Renal cortex interstitium (tissue), 11 donors: Measurements from ENCODE around the gene CPED1. TPM values are rescaled to one million over a fixed set of nuclear protein-coding genes. Genes with fewer than 3 reads are reported as not detected.

Experiments used
- DNase-seq, 11 donors: peaks; one replicate each; pipeline ENCODE4 v3.0.0-alpha.2; 2013; ENCODE audit warnings: low read depth in 9 of 11, low spot score in 4 of 11; ENCODE audit errors: extremely low read depth in 1 of 11
- polyA plus RNA-seq, 3 donors: library from polyadenylated mRNA; unstranded; fragments of 120-200 nt; gene quantifications; one replicate each; pipeline ENCODE4 v1.2.1, GENCODE V29; 2013; ENCODE audit not compliant: insufficient read length in 3 of 3

The CPED1 gene
- polyA plus RNA-seq, 3 donors: 37.1 to 43.9 (median 43.3) TPM

DNA sequence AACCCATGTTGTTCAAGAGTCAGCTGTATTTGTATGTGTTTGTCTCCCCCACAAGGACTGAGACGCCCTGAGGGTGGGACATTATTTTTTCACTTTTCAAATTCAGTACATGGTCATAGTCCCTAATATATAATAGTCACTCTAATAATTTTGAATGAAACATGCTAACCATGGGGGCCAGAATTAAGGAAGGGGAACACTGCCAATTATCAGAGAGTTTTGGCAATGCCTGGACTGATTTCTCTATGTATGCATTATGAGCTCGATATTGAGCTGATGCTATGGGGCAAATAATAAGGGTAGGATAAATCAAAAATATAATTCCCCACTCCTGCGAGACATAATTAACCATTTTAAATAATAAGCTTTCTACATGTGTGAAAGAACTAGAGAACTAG lies 87.4 kb downstream of the CPED1 start:
- no peak for DNase-seq

DNA sequence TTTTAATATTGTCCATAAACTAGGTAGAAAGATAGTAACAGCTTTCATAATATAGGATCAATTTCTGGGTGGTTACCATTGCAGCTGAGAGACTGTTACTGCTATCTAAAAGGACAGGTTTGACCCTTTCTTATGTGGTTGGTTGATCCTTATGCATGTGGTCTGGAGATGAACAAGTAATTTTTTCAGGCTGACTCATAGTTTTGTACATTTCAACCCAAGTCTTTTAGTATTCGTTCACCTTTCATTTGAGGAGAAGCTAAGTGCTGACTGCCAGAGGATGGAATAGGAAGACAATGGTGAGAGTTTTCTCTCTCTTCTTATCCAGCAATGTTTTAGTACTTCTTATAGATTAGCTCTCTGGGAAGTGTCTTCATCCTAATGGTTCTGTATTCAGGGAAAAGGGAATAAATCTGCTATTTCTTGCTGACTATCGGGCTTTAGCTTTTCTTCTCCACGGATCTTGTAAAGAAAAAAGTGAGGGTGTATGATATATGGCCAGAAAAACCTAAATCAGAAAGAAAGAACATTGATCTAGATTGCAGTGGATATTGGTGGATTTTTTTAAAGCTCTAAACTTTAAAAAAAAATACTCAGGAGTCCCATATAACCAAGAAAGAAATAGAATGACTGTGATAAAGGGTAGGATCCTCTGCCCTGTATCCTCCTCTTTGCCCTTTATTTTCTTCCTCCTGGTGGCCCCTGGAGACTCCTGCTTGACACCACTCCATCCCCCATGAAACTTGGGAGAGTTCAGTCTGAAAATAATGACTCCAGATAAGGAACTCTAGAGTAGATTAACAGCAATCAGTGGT lies 88.0 kb downstream of the CPED1 start:
- no peak for DNase-seq

DNA sequence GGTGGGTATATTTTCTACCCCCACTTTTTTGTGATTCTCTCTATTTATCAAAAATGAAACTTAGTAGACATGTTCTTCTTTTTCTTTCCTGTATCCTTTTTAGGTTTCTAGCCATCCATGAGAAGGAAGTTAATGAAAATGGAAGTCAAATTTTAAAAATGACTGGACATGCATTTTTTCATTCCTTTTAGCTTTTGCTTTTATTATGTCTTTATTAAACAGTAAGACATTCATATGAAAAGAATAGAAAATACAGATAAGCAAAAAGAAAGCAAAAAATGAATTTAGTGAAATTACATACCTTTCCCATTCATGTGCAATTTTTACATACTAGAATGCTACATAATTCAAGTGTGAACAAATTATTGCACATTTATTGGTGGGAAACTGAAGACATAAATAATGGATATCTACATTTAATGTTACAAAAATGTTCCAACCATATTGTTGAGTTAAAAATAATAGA lies 88.7 kb downstream of the CPED1 start:
- DNase-seq: no peak

DNA sequence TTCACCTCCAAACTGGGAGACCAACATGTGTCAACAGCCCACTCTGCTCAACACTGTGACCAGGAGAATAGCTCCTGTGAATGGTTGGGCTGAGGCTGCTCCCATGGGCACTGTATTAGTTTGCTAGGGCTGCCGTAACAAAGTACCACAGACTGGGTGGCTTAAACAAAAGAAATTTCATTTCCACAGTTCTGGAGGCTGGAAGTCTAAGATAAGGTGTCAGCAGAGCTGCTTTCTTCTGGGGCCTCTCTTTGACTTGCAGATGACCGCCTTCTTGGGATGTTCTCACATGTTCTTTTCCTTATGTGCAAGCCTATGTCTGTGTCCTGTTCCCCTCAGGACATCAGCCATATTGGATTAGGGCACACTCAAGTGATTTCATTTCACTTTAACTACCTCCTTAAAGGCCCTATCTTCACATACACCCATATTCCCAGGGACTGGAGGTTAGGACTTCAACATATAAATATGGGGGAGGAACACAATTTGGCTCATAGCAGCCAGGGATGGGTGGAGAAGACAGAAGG lies 90.3 kb downstream of the CPED1 start:
- DNase-seq: no peak

DNA sequence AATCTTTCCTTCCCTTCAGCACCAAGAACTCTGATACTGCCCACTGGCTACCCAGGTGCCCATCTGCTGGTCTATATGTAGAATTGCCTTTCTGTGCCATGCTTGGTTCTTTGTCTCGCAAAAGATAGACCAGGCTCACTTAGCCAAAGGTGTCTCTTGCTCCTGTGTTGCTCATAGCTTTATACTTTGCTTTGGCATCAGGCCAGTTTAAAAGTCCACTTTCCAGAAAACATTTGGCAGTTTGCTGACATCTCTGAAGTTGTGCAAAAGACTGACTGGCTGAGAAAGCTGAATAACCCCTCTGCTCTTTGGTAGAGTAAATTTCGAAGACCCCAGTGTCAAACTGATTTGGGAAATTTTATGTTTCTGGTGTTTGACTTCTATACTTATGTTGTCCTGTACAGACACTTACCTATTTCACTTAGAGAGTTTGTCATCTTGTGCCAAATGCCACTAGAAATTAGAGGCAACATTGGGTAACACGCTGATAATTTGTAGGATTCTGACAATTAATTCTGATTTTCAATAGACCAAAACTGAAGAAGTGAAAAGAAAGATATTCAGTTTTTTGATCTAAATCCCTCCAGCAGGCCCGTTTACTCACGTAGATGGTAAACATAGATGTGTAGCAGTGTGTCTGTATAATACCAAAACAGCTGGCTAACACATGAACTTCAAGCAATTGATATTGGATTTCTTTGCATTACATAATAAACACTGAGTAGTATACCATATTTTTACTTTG lies 91.1 kb downstream of the CPED1 start:
- no peak for DNase-seq

DNA sequence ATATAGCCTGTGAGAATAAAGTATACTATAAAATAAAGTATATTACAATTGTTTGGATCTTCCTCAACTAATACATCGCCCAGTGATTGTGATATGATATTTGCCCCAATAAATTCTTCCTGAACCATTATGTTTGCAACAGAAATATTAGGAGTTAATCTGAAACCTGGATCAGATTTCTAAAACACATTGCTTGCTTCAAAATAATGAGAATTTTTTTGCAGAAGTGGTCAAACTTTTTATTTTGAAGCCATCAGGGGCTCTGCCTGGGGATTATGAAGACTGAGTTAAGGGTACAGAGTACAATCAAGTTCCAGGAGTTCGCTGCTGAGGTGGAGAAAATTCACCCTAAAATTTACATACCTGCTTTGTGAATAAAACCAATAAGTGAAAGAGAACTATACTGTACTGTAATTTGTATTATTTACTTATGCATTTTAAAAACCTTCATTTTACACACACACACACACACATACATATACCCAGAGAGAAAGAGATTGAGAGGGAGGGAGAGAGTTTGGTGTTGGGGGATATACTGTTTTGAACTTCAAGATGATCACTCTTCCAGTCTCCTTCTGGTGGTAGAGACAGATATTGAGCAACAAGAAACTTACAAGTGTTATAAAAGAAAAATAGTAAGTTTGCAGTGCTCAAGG lies 91.9 kb downstream of the CPED1 start:
- DNase-seq: no peak

DNA sequence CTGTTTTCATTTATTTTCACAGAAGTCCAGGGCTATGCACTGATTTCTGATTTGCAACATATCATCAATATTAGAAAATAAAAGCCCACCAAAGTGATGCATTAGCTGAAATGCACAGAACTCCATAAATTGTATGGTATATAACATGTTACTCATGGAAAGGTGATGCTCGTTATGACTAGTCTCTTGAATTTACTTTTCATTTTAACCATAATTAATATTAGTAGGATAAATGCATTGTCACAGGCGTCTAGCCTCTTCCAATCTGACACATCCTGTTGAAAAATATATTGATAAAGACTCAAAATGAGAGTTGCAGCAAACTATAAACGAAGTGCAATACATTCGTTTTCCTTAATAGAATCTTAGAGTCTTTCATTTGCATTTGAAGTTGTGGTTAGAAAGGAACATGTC lies 92.4 kb downstream of the CPED1 start:
- DNase-seq: no peak

DNA sequence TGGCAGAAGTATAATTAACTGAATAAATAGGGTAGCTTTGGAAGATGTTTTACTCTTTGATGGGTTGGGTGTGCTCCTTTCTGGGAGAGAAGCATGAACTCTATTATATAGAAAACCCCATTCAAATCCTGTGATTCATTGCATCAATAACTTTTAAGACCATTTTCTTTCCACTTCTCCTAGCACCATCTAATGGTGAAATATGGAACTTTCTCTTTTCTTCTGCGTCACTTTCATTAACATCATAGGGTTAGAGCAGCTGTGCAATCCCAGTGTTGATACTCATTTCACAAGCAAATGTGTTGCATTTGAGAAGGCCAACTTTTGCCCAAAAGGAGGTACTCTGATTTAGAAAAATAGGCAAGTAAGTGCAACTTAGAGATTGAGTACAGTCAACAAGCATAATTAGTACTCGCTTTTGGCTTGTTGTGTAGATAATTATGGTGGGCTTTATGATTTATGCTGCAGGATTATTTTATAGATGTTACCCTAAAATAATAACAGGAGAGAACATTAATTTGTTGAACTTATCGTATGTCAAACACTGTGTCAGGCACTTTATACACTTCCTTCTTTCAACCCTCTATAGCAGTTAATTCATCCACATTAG lies 92.9 kb downstream of the CPED1 start:
- peak in 10 of 11 donors; percentile 33 to 74 (median 44) for DNase-seq

DNA sequence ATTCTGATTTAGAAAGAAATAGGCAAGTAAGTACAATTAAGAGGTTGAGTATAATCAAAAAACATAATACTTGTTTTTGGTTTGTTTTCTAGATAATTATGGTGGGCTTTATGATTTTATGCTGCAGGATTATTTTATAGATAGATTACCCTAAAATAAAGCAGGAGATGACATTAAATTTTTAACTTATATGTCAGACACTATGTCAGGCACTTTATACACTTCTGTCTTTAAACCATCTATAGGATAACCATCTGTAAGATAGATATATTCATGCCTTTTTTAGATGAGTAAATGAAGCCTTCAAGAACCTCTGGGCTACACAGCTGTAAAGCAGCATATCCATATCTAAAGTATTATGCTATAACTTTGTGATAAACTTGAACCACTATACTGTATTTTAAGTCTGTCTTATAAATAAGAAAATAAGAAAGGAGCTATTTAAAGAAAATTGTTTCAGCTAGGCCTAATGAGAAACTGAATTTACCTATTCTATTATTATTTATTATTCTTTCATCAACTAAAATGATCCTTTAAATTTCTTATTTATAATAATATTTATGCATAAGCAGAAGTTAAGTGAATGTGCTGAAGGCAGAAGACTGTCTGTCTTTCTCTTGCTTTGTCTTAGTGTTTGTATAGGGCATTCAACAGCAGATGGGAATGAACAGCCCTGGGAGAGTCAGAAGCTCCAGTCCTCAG lies 94.0 kb downstream of the CPED1 start:
- DNase-seq: no peak

DNA sequence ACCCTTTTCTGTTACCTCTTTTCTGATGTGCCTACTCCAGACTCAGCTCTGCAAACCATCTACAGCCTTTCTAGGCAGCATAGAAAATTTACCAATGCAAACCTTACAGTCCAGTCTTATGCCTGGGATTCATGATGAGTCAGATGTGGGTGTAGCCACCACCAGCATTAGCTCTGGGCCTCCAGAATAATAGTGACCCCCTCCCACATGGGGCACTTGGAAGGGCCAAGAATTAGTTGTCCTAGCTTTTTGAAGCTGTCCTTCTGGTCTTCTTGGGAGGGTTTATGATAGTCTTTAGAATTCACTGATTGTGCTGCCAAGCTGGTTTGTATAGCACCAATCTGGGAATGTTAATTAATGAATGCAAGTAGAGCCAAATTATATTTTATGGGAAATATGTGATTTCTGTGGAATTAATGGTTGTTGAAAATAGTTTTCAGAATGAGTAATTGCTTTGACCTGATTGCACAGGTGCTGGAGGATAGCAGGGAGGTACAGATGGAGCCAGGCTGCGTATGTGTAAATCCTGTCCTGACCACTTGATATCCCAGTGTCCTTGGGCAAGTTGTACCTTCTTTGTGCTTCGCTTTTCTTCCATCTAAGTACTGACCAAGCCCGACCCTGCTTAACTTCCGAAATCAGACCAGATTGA lies 94.8 kb downstream of the CPED1 start:
- no peak for DNase-seq

DNA sequence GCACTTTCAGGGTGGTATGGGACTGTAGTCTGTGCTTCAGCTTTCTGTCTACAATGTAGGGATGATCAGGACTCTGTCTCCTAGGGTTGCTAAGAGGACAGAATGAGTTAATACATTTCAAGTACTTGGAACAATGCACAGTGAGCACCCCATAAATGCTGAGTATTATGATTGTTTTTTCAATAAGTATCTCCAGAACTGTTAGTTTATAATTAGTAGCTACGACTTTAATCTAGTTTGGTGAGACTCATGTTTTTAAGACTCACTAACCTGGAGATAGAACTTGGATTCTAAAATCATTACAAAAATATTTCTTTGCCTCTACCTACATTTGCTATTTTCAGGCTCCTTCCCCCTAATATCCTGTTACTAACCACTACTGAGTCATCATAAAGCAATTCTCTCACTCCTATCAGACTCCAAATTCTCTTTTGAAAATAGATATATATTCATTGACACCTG lies 95.3 kb downstream of the CPED1 start:
- no peak for DNase-seq

DNA sequence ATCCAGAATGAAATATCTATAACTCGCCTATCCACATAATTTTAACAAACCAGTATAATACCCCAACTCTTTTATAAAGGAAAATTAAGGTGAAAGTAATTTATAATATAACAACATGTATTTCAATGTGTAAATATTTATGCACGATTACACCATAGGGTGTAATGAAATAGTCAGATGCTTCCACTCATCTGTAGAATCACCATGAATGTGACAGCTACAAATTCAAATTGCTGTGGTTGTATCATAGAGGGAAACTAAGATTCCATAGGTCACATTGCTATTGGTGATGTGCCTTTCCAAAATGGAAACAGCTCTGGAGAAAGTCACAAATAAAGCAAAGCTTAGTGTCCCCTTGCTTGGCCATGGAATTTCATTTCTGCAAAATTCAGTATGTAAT lies 95.7 kb downstream of the CPED1 start:
- DNase-seq: no peak

DNA sequence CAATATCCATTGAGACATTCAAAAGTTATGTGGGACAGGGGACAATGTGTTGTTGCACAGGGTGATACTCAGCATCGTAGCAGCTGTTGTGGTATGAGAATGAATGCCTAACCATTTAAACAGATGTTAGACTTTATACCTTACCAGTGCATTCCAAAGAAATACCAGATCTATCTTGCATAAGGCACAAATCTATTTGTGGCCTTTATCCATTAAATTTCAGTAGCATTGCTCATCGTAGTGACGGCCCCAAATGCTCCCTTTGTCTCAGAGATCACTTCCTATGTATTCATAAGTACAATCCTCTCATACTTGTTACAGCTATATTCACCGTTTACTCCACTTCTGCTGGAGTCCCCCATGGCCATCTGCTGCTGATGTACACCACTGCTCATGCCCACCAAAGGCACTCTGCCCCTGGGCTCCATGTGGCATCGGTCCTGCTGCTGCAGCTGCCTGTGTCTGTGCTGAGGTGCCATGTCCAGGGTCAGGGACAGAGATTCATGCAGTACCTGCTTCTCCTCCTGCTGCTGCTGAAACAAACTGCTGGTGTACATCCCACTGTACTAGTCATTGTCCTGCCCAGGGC lies 96.3 kb downstream of the CPED1 start:
- no peak for DNase-seq

DNA sequence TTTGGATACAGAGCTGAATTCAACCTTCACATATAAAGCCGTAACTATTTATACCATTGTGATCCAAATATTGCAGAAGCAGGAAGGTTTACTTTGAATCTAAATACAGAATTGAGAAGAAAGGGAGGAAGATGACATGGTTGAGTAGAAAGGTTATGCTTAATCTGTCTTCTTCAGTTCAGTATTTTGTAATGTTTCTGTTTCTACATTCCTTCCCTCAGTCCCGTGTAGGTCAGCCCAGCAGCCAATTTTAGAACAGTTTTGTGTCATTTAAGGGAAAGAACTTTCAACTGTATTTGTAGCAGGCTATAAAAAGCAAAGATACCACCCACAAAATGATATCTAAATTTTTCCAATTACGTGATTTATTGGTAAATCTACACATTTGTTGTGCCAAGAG lies 97.4 kb downstream of the CPED1 start:
- no peak for DNase-seq

DNA sequence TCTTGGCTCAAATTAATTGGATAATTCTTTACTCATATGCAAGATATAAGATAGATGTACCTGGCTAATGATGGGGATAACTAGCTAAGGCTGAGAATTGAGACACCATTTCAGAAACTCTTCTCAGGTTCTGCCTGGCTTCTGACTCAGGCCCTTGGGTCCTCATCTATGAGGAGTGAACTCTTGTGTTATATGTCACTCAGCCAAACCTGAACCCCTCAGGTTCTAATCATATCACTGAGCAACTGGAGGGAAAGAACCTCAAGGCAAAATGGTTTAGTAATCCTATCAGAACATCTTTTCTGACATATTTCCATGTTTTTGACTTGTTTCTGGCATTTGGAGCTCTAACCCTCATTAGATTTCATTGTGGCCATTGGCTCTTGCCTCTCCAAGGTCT lies 100.4 kb downstream of the CPED1 start:
- no peak for DNase-seq

DNA sequence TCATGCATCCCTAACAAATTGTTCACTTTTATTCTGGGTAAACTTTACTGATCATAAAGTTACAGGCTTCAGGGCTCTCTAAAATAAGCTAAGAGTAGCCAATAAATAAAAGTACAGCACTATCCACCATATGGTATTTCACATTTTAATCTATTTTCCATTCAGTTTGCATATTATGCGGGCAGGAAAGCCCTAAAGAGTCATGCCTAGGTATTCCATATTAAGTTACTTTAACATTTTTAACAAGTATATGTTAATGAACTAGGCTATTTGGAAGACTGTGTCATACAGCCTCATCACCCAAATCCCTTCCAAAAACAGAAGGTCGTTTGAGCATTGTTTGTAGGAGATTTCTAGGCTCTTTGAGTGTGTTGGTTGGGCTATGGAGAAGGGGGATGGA lies 106.3 kb downstream of the CPED1 start:
- DNase-seq: no peak

DNA sequence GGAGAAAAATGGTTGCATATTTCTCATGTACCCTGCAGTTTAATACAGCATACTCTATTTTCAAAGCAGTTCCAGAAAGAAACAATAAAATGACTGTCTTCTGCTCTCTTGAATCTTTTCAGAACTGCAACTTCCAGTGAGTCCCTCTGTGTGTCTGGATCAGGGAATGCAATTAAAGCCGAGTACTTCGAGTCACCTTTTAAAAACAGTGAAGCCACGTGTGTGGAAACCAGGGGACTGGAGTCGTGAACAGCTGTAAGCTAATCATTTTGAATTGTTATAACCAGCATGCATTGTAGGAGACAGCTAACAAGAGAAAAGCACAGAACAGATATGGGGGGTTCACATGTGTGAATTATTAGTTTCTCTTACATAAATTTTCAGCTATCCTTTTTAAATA lies 109.1 kb downstream of the CPED1 start:
- no peak for DNase-seq

DNA sequence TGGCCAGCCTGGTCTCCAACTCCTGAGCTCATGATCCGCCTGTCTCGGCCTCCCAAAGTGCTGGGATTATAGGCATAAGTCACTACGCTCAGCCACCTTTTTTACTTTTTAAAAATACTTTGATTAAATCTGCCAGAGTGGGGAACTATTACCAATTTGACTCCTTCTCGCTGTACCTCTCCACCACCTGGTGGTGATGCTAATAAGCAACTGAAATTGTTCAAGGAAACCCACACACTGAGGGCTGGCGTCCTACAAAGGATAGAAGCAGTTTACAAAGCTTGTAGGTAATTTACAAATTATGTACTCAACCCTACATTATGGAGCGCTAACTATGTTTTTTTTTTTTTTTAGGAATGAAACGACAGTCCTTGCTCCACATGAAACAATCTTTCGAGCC lies 111.1 kb downstream of the CPED1 start:
- no peak for DNase-seq
